HG03064 (cell line): ENCODE data around the gene ARHGAP45.
"Not testable (repeated sequence)": the region's sequence is repeated elsewhere in the genome, so short reads cannot be mapped to it uniquely, and the experiment has no call there.

Experiments
- ATAC-seq: cut with Tn5 transposase; IDR thresholded peaks from one replicate; pipeline ENCODE4 v1.9.1; 2021; ENCODE audit warnings: low read depth; ENCODE audit not compliant: unreplicated experiment

The ARHGAP45 gene

GRCh38 chr19:1129084-1129483 is 62.1 kb downstream of the ARHGAP45 start:
- not testable (repeated sequence) for ATAC-seq

DNA sequence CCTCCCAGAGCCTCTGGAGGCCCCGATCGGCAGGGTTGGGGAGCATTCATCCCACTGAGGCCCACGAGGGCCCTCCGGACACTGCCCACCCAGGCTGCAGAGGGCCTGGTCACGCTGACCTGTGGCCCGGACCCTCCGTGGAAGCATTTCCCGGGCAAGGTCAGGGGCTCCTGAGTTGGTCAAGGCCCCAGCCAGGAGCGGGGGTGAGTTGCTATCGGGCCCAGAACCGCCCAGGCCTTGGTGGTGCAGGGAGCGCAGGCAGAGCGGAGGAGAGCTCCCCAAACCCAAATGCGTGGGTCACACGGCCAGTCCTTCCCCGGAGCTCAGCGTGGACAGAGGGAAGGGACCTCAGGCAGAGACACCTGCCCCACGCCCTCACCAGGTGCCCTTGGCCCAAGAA is 62.6 kb downstream of the ARHGAP45 start:
- ATAC-seq: no peak

DNA sequence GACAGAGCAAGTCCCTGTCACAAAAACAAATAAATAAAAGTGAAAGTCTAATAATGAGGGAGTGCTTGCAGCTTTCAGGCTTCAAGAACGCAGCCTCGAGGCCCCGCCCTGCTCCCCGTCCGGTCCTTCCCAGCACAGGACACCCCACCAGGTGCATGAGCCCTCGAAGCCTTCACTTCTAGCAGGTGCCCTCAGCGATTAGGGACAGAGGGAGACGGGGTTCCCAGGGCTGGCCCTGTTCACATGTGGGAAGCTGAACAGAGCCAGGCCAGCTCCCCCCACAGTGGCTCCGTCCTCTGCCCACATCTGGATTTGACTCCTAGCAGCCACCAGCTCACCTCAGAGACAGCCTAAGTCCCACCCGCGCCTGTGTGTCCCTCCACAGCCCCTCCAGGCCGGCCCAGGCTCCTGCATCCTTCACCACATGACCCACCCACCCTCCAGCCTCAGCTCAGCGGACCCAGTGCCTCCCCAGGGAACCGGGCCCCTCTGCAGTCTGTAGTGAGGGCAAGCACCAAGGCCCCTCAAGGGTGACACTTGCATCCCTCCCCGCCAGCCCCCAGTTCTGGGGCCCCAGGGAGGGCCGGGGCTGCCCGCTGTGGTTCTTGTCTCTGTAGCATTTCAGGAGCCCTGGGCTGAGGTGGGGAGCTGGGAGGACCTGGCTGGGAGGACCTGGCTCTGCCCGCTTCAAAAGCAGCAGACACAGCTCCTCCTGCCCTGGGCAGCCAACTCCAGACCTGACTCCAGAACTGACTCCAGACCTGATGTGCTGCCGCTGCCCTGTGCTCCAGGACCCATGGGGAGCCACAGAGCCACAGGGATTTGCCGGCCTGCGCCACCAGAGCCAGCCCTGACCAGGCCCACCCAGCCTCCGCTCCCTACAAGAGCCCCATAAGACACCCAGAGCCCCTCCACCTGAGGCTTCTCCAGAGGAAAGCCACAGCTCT is 64.1 kb downstream of the ARHGAP45 start:
- ATAC-seq: no peak

GRCh38 chr19:1131718-1132551 is 65.0 kb downstream of the ARHGAP45 start:
- peak; percentile 72 for ATAC-seq

DNA sequence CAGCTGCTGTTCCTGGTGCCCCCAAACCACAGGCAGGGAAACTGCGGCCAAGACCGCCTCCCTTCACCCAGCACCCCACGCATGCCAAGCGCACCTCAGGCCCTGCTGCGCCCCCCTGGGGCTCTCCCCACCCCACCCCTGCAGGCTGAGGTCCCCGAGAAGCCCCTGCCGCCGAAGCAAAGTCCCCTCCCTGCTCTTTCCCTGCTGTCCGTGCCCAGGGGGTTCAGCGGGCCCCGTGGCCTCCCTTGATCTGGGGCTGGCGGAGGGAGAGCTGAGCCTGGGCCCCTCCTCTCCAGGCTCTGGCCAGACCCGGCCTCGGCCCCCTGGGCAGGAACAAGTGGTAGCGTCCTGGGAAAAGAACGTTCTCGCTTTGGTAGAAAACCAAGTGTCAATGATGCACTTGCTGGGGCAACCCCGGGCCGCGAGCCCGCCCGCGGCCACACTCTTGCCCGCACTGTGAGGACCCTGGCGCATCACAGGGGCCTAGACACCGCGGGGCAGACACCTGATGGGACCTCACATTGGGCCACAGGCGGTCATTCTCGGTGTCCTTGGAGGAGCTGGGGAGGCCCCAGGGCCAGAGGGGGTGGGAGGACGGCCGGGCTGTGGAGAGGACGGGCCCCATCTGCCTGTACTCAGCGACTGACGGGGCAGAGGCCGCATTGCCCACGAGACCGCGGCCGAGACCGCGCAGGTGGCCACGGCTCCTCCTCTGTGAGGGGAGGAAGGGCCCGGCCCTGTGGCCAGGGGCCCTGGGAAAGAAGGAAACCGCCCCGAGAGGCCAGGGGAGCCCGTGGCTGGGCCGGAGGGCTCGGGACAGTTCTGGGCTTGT is 65.8 kb downstream of the ARHGAP45 start:
- ATAC-seq: no peak

- no peak for ATAC-seq
Measured at GRCh38 chr19:1133471-1133929, 66.5 kb downstream of the ARHGAP45 start.

DNA sequence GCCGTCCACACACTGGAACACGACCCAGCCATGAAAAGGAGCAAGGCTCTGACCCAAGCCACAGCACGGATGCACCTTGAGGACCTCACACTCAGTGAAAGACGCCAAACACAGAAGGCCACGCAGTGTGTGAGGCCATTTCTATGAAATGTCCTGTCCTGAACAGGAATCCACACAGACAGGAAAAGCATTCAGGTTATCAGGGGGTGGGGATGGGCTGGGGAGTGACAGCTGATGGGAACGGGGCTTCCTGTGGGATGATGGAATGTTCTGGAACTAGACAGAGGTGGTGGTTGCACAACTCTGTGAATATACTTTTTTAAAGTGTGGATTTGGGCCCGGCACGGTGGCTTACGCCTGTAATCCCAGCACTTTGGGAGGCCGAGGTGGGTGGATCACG is 67.5 kb downstream of the ARHGAP45 start:
- ATAC-seq: no peak

DNA sequence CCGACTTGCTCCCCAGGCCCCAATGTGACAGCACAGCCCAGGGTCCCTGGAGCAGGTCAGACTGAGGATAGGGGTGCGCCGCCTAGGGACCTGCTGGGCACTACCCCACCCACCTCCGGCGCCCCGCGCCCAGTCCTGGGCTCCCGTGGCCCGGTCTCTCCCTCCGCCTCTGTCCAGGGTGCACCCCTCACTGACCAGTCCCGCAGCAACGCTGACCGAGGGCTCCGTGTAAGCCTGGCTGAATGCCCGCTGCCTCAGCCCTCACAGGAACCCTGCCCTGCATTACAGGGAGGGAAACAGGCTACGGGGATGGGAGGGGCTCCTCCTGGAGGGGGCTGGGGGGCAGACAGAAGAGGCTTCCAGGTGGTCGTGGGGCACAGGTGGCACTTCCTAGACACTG is 68.5 kb downstream of the ARHGAP45 start:
- ATAC-seq: no peak

DNA sequence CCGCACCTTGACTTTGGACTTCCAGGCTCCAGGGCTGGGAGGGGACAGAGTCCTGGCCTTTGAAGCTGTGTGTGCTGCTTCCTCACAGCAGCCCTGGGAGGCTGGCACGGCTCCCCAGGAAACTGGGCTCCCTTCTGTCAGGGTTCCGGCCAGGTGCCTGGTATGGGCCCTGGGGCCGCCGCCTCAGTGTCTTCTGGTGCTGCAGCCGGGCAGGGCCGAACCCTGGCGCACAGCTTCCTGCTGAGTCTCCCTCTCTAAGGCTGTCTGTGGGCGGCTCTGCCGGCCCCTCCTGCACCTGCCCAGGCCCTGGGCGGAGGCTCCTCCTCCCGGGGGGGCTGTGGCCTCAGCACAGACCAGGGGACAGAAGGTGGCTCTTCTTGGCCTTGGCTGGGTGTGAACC is 69.2 kb downstream of the ARHGAP45 start:
- no peak for ATAC-seq
